Measurements from ENCODE around the gene NMRK2.
"Not testable (repeated sequence)": the region's sequence is repeated elsewhere in the genome, so short reads cannot be mapped to it uniquely, and the experiment has no call there.

The NMRK2 gene

DNA sequence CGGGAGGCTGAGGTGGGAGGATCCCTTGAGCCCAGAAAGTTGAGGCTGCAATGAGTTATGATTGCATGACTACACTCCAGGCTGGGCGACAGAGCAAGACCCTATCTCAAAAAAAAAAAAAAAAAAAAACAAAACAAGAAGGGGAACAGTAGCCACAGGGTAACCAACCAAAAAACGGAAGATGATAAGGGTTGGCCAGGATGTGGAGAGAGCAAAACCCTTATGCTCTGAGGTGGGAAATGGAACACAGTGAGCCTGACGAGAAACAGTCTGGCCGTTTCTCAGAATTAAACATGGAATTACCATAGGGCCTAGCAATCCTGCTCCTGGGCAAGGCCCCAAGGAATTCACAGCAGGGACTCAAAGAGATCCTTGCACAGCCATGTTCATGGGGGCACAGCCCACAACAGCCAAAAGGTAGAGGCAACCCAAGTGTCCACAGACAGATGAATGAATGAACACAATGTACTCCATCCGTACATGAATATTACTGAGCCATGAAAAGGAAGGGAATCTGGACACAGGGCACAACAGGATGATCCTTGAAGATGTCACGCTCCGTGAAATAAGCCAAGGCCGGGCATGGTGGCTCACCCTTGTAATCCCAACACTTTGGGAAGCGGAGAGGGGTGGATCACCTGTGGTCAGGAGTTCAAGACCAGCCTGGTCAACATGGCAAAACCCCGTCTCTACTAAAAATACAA lies 11.3 kb downstream of the NMRK2 start:
- Histone ChIP-seq H3K4me3 (ENCODE audit: low read length in 2 of 2) (no peak overlapping the region), H3K4ac (ENCODE audit: low read length) (no peak overlapping the region), H3K14ac (ENCODE audit: low read length) (no peak overlapping the region), H2AFZ (ENCODE audit: low read length) (no peak overlapping the region), H3K4me1 (ENCODE audit: control insufficient read depth in 2 of 2, insufficient read depth in 1 of 2, low read depth in 1 of 2, low read length in 2 of 2) (no peaks in the 10 kb centered on the region), H3K9ac (ENCODE audit: low read depth, low read length, poor library complexity) (no peak overlapping the region), H2BK120ac (ENCODE audit: low read depth, low read length) (no peak overlapping the region), H2BK12ac (ENCODE audit: low read length) (no peak overlapping the region), H3K23ac (ENCODE audit: low read depth, low read length, poor library complexity) (no peak overlapping the region), H3K9me3 (replicated peaks in 1 of 2; ENCODE audit: control insufficient read depth in 2 of 2, insufficient read depth in 1 of 2, low read depth in 1 of 2, low read length in 2 of 2) (no peaks in the 10 kb centered on the region), H4K8ac (ENCODE audit: low read depth, low read length) (no peak overlapping the region), H3K79me1 (ENCODE audit: low read depth, low read length) (no peaks in the 10 kb centered on the region), H3K27me3 (ENCODE audit: control insufficient read depth in 3 of 3, insufficient read depth in 3 of 3, low read depth in 1 of 3, low read length in 3 of 3) (no peaks in the 10 kb centered on the region), H3K4me2 (ENCODE audit: insufficient read depth, low read length, poor library complexity, severe bottlenecking) (no peak overlapping the region), H2BK5ac (ENCODE audit: low read length) (no peak overlapping the region), H3K18ac (ENCODE audit: low read length) (no peak overlapping the region), H2BK15ac (ENCODE audit: low read length) (no peak overlapping the region), H4K91ac (ENCODE audit: low read depth, low read length, poor library complexity) (no peak overlapping the region), H2AK5ac (ENCODE audit: low read depth, low read length) (no peak overlapping the region), H3K36me3 (replicated peaks in 1 of 2; ENCODE audit: control insufficient read depth in 2 of 2, insufficient read depth in 2 of 2, low read length in 2 of 2) (no peaks in the 10 kb centered on the region), H3K27ac (replicated peaks; ENCODE audit: low read length) (no peak overlapping the region)
- no peak for DNase-seq (ENCODE audit: low spot score)
- no CpG with 5 or more reads among the region's 11 CpGs for WGBS, 2 donors (ENCODE audit: extremely low coverage in 2 of 2, insufficient read length in 2 of 2, insufficient replicate concordance in 1 of 2)

DNA sequence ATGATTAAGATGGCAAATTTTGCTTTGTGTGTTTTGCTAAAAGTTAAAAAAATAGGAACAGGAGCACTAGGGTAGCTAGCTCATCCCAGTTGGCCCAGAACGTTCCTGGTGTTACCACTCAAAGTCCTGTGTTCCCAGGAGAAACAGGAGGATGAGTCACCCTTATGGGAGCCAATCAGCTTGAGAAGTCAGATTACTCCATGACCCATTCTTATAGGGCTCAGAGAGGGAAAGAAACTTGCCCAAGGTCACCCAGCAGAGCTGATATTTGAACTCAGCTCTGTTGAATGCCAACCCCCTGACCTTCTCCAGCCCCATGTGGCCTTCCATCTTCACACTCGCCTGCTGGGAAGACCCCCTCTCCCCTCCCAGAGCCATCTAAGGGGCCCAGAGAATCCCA lies 13.0 kb downstream of the NMRK2 start:
- Histone ChIP-seq H3K9ac (ENCODE audit: low read depth, low read length, poor library complexity) (no peak overlapping the region), H3K14ac (ENCODE audit: low read length) (no peak overlapping the region), H3K4me1 (ENCODE audit: control insufficient read depth in 2 of 2, insufficient read depth in 1 of 2, low read depth in 1 of 2, low read length in 2 of 2) (peaks cover 0 to 1% of the 10 kb centered on the region in 2 donors), H2BK15ac (ENCODE audit: low read length) (no peak overlapping the region), H3K4ac (ENCODE audit: low read length) (no peak overlapping the region), H2BK120ac (ENCODE audit: low read depth, low read length) (no peak overlapping the region), H3K4me3 (ENCODE audit: low read length in 2 of 2) (no peak overlapping the region), H3K18ac (ENCODE audit: low read length) (no peak overlapping the region), H3K9me3 (replicated peaks in 1 of 2; ENCODE audit: control insufficient read depth in 2 of 2, insufficient read depth in 1 of 2, low read depth in 1 of 2, low read length in 2 of 2) (no peaks in the 10 kb centered on the region), H4K8ac (ENCODE audit: low read depth, low read length) (peak overlapping the region; percentile 1), H3K27me3 (ENCODE audit: control insufficient read depth in 3 of 3, insufficient read depth in 3 of 3, low read depth in 1 of 3, low read length in 3 of 3) (no peaks in the 10 kb centered on the region), H2AK5ac (ENCODE audit: low read depth, low read length) (no peak overlapping the region), H3K36me3 (replicated peaks in 1 of 2; ENCODE audit: control insufficient read depth in 2 of 2, insufficient read depth in 2 of 2, low read length in 2 of 2) (no peaks in the 10 kb centered on the region), H2BK12ac (ENCODE audit: low read length) (no peak overlapping the region), H4K91ac (ENCODE audit: low read depth, low read length, poor library complexity) (no peak overlapping the region), H3K4me2 (ENCODE audit: insufficient read depth, low read length, poor library complexity, severe bottlenecking) (no peak overlapping the region), H3K23ac (ENCODE audit: low read depth, low read length, poor library complexity) (no peak overlapping the region), H3K79me1 (ENCODE audit: low read depth, low read length) (no peaks in the 10 kb centered on the region), H2BK5ac (ENCODE audit: low read length) (no peak overlapping the region), H2AFZ (ENCODE audit: low read length) (no peak overlapping the region), H3K27ac (replicated peaks; ENCODE audit: low read length) (no peak overlapping the region)
- no peak for DNase-seq (ENCODE audit: low spot score)
- no CpG with 5 or more reads among the region's 2 CpGs for WGBS, 2 donors (ENCODE audit: extremely low coverage in 2 of 2, insufficient read length in 2 of 2, insufficient replicate concordance in 1 of 2)

DNA sequence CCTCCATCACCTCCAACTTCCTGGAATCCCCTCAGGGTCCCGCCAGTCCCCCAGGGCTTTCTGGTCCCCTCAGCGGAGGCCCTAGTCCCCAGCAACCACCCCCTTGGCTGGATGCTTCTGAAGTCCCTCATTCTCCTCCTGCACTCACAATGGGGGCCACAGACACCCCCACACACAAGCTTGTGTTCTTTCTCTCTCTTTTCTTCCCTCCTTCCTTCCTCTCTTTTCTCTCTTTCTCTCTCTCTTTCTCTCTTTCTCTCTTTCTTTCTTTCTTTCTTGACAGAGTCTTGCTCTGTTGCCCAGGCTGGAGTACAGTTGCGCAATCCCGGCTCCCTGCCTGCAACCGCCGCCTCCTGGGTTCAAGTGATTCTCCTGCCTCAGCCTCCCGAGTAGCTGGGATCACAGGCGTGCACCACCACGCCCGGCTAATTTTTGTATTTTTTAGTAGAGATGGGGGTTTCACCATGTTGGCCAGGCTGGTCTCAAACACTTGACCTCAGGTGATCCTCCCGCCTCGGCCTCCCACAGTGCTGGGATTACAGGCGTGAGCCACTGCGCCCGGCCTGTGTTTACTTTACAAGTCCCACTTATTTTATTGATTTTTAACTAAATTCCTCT lies 14.6 kb downstream of the NMRK2 start:
- not testable (repeated sequence) for H3K9ac ChIP-seq (ENCODE audit: low read depth, low read length, poor library complexity); H2BK120ac ChIP-seq (ENCODE audit: low read depth, low read length); H2BK12ac ChIP-seq (ENCODE audit: low read length); H3K18ac ChIP-seq (ENCODE audit: low read length); H2AFZ ChIP-seq (ENCODE audit: low read length); H3K23ac ChIP-seq (ENCODE audit: low read depth, low read length, poor library complexity); H3K4me3 ChIP-seq (ENCODE audit: low read length in 2 of 2); H3K4ac ChIP-seq (ENCODE audit: low read length); H3K9me3 ChIP-seq (replicated peaks in 1 of 2; ENCODE audit: control insufficient read depth in 2 of 2, insufficient read depth in 1 of 2, low read depth in 1 of 2, low read length in 2 of 2); H3K27me3 ChIP-seq (ENCODE audit: control insufficient read depth in 3 of 3, insufficient read depth in 3 of 3, low read depth in 1 of 3, low read length in 3 of 3); H2BK5ac ChIP-seq (ENCODE audit: low read length); H2BK15ac ChIP-seq (ENCODE audit: low read length); H3K4me1 ChIP-seq (ENCODE audit: control insufficient read depth in 2 of 2, insufficient read depth in 1 of 2, low read depth in 1 of 2, low read length in 2 of 2); H3K14ac ChIP-seq (ENCODE audit: low read length); H3K79me1 ChIP-seq (ENCODE audit: low read depth, low read length); H3K36me3 ChIP-seq (replicated peaks in 1 of 2; ENCODE audit: control insufficient read depth in 2 of 2, insufficient read depth in 2 of 2, low read length in 2 of 2); H3K4me2 ChIP-seq (ENCODE audit: insufficient read depth, low read length, poor library complexity, severe bottlenecking); H4K8ac ChIP-seq (ENCODE audit: low read depth, low read length); H4K91ac ChIP-seq (ENCODE audit: low read depth, low read length, poor library complexity); H3K27ac ChIP-seq (replicated peaks; ENCODE audit: low read length); DNase-seq (ENCODE audit: low spot score)
- WGBS, 2 donors (ENCODE audit: extremely low coverage in 2 of 2, insufficient read length in 2 of 2, insufficient replicate concordance in 1 of 2), result no CpG with 5 or more reads among the region's 15 CpGs
- peak overlapping the region; percentile 37 for H2AK5ac ChIP-seq (ENCODE audit: low read depth, low read length)

DNA sequence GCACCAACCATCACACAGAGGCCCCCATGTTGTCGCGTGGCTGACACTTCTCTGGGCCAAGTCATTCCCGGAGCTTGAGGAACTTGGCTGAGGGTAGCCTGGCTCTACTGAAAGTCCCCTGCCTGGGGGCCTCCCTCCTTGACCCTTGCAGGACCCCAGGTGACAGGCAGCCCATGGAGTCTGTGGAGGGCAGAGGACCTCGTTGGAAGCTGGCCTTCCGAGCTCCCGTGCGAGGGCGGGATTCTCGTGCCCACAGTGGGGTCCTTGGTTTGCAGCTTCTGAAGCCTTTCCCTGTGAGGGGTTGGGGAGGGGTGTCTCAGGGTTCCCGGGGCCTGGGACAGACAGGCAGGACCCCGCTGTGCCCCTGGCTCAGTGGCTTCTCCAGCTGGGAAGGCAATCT lies 16.4 kb downstream of the NMRK2 start:
- peak overlapping the region; percentile 43 for H3K23ac ChIP-seq (ENCODE audit: low read depth, low read length, poor library complexity)
- H4K91ac ChIP-seq (ENCODE audit: low read depth, low read length, poor library complexity), result no peak overlapping the region
- H3K4ac ChIP-seq (ENCODE audit: low read length), result no peak overlapping the region
- H3K18ac ChIP-seq (ENCODE audit: low read length), result no peak overlapping the region
- no peak overlapping the region for H3K9ac ChIP-seq (ENCODE audit: low read depth, low read length, poor library complexity)
- no peak overlapping the region for H2BK5ac ChIP-seq (ENCODE audit: low read length)
- no peaks in the 10 kb centered on the region for H3K36me3 ChIP-seq (replicated peaks in 1 of 2; ENCODE audit: control insufficient read depth in 2 of 2, insufficient read depth in 2 of 2, low read length in 2 of 2)
- no CpG with 5 or more reads among the region's 11 CpGs for WGBS, 2 donors (ENCODE audit: extremely low coverage in 2 of 2, insufficient read length in 2 of 2, insufficient replicate concordance in 1 of 2)
- H2BK120ac ChIP-seq (ENCODE audit: low read depth, low read length), result no peak overlapping the region
- no peaks in the 10 kb centered on the region for H3K27me3 ChIP-seq (ENCODE audit: control insufficient read depth in 3 of 3, insufficient read depth in 3 of 3, low read depth in 1 of 3, low read length in 3 of 3)
- no peak overlapping the region for H2BK12ac ChIP-seq (ENCODE audit: low read length)
- no peak for DNase-seq (ENCODE audit: low spot score)
- no peak overlapping the region for H2AK5ac ChIP-seq (ENCODE audit: low read depth, low read length)
- no peak overlapping the region for H3K4me3 ChIP-seq (ENCODE audit: low read length in 2 of 2)
- H3K4me2 ChIP-seq (ENCODE audit: insufficient read depth, low read length, poor library complexity, severe bottlenecking), result no peak overlapping the region
- peak overlapping the region; percentile 56 for H3K14ac ChIP-seq (ENCODE audit: low read length)
- peaks cover 2% of the 10 kb centered on the region for H3K79me1 ChIP-seq (ENCODE audit: low read depth, low read length)
- no peak overlapping the region for H2AFZ ChIP-seq (ENCODE audit: low read length)
- no peak overlapping the region for H2BK15ac ChIP-seq (ENCODE audit: low read length)
- H4K8ac ChIP-seq (ENCODE audit: low read depth, low read length), result no peak overlapping the region
- peaks cover 3 to 9% of the 10 kb centered on the region in 2 donors for H3K4me1 ChIP-seq (ENCODE audit: control insufficient read depth in 2 of 2, insufficient read depth in 1 of 2, low read depth in 1 of 2, low read length in 2 of 2)
- no peak overlapping the region for H3K27ac ChIP-seq (replicated peaks; ENCODE audit: low read length)
- H3K9me3 ChIP-seq (replicated peaks in 1 of 2; ENCODE audit: control insufficient read depth in 2 of 2, insufficient read depth in 1 of 2, low read depth in 1 of 2, low read length in 2 of 2), result no peaks in the 10 kb centered on the region
